ENCODE data around the gene FOXP1. TPM values are rescaled to one million over a fixed set of nuclear protein-coding genes. Genes with fewer than 3 reads are reported as not detected.
A peak's percentile ranks its signal among the peaks of the same experiment; 100 is the strongest.

Gene FOXP1
- total RNA-seq, result 100 to 1,000 TPM; 103 to 173 (median 140) TPM

GRCh38 chr3:71583566-71584393 lies at the start of gene FOXP1:
Gene FOXP1 (minus strand): TSS chr3:71583728. CDS start chr3:71198381, 385,347 bp downstream.
- TF ChIP-seq CTCF (IDR thresholded peaks at IDR 0.05) (no peak), POLR2A (IDR thresholded peaks at IDR 0.05) (peak; percentile 59 to 75)
- no peaks in the 10 kb centered on the region for H3K9me3 ChIP-seq
- peak within 1 kb of the TSS; percentile 74 to 89 (median 78) for H3K4me3 ChIP-seq
- DNase-seq, result peak; percentile 59 to 87 (median 85)
- H3K27me3 ChIP-seq, result no peaks in the 10 kb centered on the region
- peak within 1 kb of the TSS; percentile 90 to 99 (median 97) for H3K27ac ChIP-seq
- H3K4me1 ChIP-seq, result peaks cover 0 to 17% (median 5%) of the 10 kb centered on the region in 4 donors
- no peaks in the 10 kb centered on the region for H3K36me3 ChIP-seq

GRCh38 chr3:71629711-71630110 lies 46.2 kb upstream of the FOXP1 start:
- Histone ChIP-seq H3K27ac (no peak overlapping the region), H3K4me3 (no peak overlapping the region), H3K4me1 (no peaks in the 10 kb centered on the region), H3K36me3 (no peaks in the 10 kb centered on the region), H3K9me3 (no peaks in the 10 kb centered on the region), H3K27me3 (no peaks in the 10 kb centered on the region)
- no peak for TF ChIP-seq POLR2A (IDR thresholded peaks at IDR 0.05)
- DNase-seq, result no peak

GRCh38 chr3:71629289-71629688 lies 45.8 kb upstream of the FOXP1 start:
- H3K27ac ChIP-seq, result no peak overlapping the region
- no peaks in the 10 kb centered on the region for H3K4me1 ChIP-seq
- no peaks in the 10 kb centered on the region for H3K36me3 ChIP-seq
- no peaks in the 10 kb centered on the region for H3K9me3 ChIP-seq
- no peak overlapping the region for H3K4me3 ChIP-seq
- no peak for TF ChIP-seq CTCF (IDR thresholded peaks at IDR 0.05)
- TF ChIP-seq POLR2A (IDR thresholded peaks at IDR 0.05), result no peak
- no peaks in the 10 kb centered on the region for H3K27me3 ChIP-seq
- no peak for DNase-seq

GRCh38 chr3:71628522-71628921 lies 45.0 kb upstream of the FOXP1 start:
- DNase-seq, result no peak
- Histone ChIP-seq H3K4me3 (no peak overlapping the region), H3K9me3 (no peaks in the 10 kb centered on the region), H3K27me3 (no peaks in the 10 kb centered on the region), H3K36me3 (no peaks in the 10 kb centered on the region), H3K27ac (no peak overlapping the region), H3K4me1 (no peaks in the 10 kb centered on the region)
- TF ChIP-seq CTCF (IDR thresholded peaks at IDR 0.05), result no peak
- TF ChIP-seq POLR2A (IDR thresholded peaks at IDR 0.05), result no peak

GRCh38 chr3:71625676-71626075 lies 42.1 kb upstream of the FOXP1 start:
- H3K27me3 ChIP-seq, result no peaks in the 10 kb centered on the region
- no peaks in the 10 kb centered on the region for H3K9me3 ChIP-seq
- DNase-seq, result no peak
- no peak overlapping the region for H3K4me3 ChIP-seq
- no peaks in the 10 kb centered on the region for H3K36me3 ChIP-seq
- no peaks in the 10 kb centered on the region for H3K4me1 ChIP-seq
- no peak overlapping the region for H3K27ac ChIP-seq
- TF ChIP-seq CTCF (IDR thresholded peaks at IDR 0.05), result no peak
- no peak for TF ChIP-seq POLR2A (IDR thresholded peaks at IDR 0.05)

GRCh38 chr3:71621825-71622537 lies 38.5 kb upstream of the FOXP1 start:
- Histone ChIP-seq H3K4me1 (no peaks in the 10 kb centered on the region), H3K36me3 (no peaks in the 10 kb centered on the region), H3K27me3 (no peaks in the 10 kb centered on the region), H3K9me3 (no peaks in the 10 kb centered on the region), H3K4me3 (no peak overlapping the region), H3K27ac (no peak overlapping the region)
- no peak for DNase-seq
- TF ChIP-seq CTCF (IDR thresholded peaks at IDR 0.05) (no peak), POLR2A (IDR thresholded peaks at IDR 0.05) (no peak)
